ENCODE results near the gene ST3GAL2. TPM values are rescaled to one million over a fixed set of nuclear protein-coding genes. Genes with fewer than 3 reads are reported as not detected.

The ST3GAL2 gene
- total and polyA plus RNA-seq, 4 donors = 8.4 to 37.0 (median 30.5) TPM

DNA sequence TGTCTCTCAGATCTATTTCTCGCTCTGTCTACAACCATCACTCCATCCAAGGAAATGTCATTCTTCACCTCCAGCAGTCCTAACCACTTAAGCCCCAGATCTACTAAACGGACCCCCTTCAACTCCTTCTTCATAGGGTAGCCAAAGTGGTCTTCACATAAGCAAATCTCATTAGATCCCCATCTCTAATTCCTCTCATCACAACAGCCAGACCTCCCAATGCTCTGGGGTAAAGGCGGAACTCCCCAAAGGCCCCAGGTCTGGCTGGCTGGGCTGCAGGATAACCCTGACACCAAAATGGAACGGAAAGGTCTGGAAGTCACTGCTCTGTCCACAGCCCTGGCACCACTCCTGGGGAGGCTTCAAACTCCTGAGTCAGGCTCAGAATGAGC lies 11.1 kb downstream of the ST3GAL2 start:
- TF ChIP-seq, protein P1, sequence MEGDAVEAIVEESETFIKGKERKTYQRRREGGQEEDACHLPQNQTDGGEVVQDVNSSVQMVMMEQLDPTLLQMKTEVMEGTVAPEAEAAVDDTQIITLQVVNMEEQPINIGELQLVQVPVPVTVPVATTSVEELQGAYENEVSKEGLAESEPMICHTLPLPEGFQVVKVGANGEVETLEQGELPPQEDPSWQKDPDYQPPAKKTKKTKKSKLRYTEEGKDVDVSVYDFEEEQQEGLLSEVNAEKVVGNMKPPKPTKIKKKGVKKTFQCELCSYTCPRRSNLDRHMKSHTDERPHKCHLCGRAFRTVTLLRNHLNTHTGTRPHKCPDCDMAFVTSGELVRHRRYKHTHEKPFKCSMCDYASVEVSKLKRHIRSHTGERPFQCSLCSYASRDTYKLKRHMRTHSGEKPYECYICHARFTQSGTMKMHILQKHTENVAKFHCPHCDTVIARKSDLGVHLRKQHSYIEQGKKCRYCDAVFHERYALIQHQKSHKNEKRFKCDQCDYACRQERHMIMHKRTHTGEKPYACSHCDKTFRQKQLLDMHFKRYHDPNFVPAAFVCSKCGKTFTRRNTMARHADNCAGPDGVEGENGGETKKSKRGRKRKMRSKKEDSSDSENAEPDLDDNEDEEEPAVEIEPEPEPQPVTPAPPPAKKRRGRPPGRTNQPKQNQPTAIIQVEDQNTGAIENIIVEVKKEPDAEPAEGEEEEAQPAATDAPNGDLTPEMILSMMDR (IDR thresholded peaks at IDR 0.05; ENCODE audit: control extremely low read depth, extremely low read depth) = no peak
- H3K36me3 ChIP-seq (ENCODE audit: control insufficient read depth in 4 of 4, insufficient read depth in 4 of 4, low read length in 4 of 4) = peaks cover 0 to 5% (median 3%) of the 10 kb centered on the region in 4 donors
- no peaks in the 10 kb centered on the region for H3K27me3 ChIP-seq (ENCODE audit: control insufficient read depth in 3 of 3, insufficient read depth in 3 of 3, low read length in 2 of 3)
- peaks cover 32 to 53% (median 35%) of the 10 kb centered on the region in 5 donors for H3K4me1 ChIP-seq (ENCODE audit: control insufficient read depth in 5 of 5, insufficient read depth in 5 of 5, low read length in 5 of 5)
- DNase-seq (no peak), ATAC-seq (ENCODE audit: insufficient read depth, low FRiP score) (no peak)
- no peaks in the 10 kb centered on the region for H3K9me3 ChIP-seq (ENCODE audit: control insufficient read depth in 4 of 4, insufficient read depth in 3 of 4, low read length in 3 of 4)
- H3K27ac ChIP-seq (ENCODE audit: low read depth in 1 of 2, low read length in 1 of 2) = peak overlapping the region; percentile 76 to 96
- H3K9ac ChIP-seq (ENCODE audit: insufficient read depth in 1 of 2, low read length in 2 of 2) = peak overlapping the region in 1 of 2 donors; percentile 63
- WGBS, 2 donors = 33 to 37% methylated on average over 4 of the region's 4 CpGs
- no peak overlapping the region for H3K4me3 ChIP-seq

DNA sequence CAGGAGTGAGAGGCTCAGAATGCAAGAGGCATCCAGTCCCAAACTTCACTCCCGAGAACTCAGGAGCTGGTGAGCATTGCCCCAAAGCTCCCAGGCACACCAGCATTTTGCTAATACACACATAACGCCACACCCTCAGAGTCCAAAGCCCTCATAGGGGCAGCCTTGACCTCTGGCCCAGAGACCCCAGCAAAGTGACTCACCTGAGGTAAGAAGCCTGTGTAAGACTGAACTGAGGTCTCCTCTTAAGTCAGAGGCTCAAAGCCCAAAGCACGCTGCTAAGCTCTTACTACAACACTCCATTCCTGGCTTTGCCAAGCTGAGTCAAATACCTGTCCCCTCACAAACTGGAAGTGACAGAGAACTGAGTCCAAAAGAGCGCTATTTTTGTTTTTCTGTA lies 16.4 kb downstream of the ST3GAL2 start:
- Histone ChIP-seq H3K27ac (ENCODE audit: low read depth in 1 of 2, low read length in 1 of 2) (peak overlapping the region in 1 of 2 donors; percentile 41), H3K9me3 (ENCODE audit: control insufficient read depth in 4 of 4, insufficient read depth in 3 of 4, low read length in 3 of 4) (no peaks in the 10 kb centered on the region), H3K36me3 (ENCODE audit: control insufficient read depth in 4 of 4, insufficient read depth in 4 of 4, low read length in 4 of 4) (peaks cover 0 to 5% (median 3%) of the 10 kb centered on the region in 4 donors), H3K9ac (ENCODE audit: insufficient read depth in 1 of 2, low read length in 2 of 2) (no peak overlapping the region), H3K4me3 (no peak overlapping the region), H3K27me3 (ENCODE audit: control insufficient read depth in 3 of 3, insufficient read depth in 3 of 3, low read length in 2 of 3) (no peaks in the 10 kb centered on the region), H3K4me1 (ENCODE audit: control insufficient read depth in 5 of 5, insufficient read depth in 5 of 5, low read length in 5 of 5) (peaks cover under 1 to 27% (median 18%) of the 10 kb centered on the region in 5 donors)
- ATAC-seq (ENCODE audit: insufficient read depth, low FRiP score) (no peak), DNase-seq (no peak)
- 73 to 85% methylated on average over 4 of the region's 4 CpGs for WGBS, 2 donors
- TF ChIP-seq, protein P1 (IDR thresholded peaks at IDR 0.05; ENCODE audit: control extremely low read depth, extremely low read depth) = no peak

DNA sequence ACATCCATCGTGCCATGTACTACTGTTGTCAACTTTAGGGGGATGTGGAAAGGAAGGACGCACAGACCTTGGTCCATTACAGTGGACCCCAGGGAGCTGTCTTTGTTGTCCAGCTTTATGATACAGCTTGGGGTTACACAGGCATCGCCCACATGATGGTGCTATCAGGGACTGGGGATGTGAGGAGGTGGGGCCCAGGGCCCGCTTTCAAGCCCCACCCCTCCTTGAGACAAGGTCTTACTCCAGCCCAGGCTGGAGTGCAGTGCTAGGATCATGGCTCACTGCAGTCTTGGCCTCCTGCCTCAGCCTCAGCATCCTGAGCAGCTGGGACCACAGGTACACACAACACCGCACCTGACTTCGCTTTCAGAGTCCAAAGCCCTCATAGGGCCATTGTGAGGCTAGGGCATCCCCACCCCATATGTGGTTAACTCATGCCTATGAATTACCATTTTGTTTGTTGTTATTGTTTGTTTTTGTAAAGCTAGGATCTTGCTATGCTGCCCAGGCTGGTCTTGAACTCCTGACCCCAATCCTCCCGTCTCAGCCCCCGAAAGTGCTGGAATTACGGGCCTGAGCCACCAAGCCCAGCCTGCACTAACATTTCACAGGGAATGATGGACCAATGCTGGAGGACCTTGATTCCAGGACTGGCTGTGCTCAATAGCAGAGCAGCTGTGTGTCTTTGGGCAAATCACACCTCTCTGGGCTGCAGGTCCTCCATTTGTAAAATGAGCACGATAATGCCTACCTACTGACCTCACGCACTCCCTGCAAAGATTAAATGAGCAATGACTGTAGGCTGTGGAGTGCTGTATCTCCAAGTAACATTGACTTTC lies 17.2 kb downstream of the ST3GAL2 start:
- H3K36me3 ChIP-seq (ENCODE audit: control insufficient read depth in 4 of 4, insufficient read depth in 4 of 4, low read length in 4 of 4) = peaks cover 0 to 5% (median 3%) of the 10 kb centered on the region in 4 donors
- H3K9ac ChIP-seq (ENCODE audit: insufficient read depth in 1 of 2, low read length in 2 of 2) = no peak overlapping the region
- no peaks in the 10 kb centered on the region for H3K9me3 ChIP-seq (ENCODE audit: control insufficient read depth in 4 of 4, insufficient read depth in 3 of 4, low read length in 3 of 4)
- H3K4me1 ChIP-seq (ENCODE audit: control insufficient read depth in 5 of 5, insufficient read depth in 5 of 5, low read length in 5 of 5) = peaks cover 0 to 22% (median 16%) of the 10 kb centered on the region in 5 donors
- TF ChIP-seq, protein P1 (IDR thresholded peaks at IDR 0.05; ENCODE audit: control extremely low read depth, extremely low read depth) = no peak
- no peak overlapping the region for H3K27ac ChIP-seq (ENCODE audit: low read depth in 1 of 2, low read length in 1 of 2)
- no peak overlapping the region for H3K4me3 ChIP-seq
- ATAC-seq (ENCODE audit: insufficient read depth, low FRiP score) (no peak), DNase-seq (no peak)
- no peaks in the 10 kb centered on the region for H3K27me3 ChIP-seq (ENCODE audit: control insufficient read depth in 3 of 3, insufficient read depth in 3 of 3, low read length in 2 of 3)
- 95 to 96% methylated on average over 11 of the region's 11 CpGs for WGBS, 2 donors

Measured in lung (tissue), 12 donors.